Left ventricle myocardium inferior (tissue), 1 donor: ENCODE data around the gene TTPAL. TPM values are rescaled to one million over a fixed set of nuclear protein-coding genes. Genes with fewer than 3 reads are reported as not detected.
"Not testable (repeated sequence)": the region's sequence is repeated elsewhere in the genome, so short reads cannot be mapped to it uniquely, and the experiment has no call there.

Experiments
- DNase-seq: peaks from one replicate; pipeline ENCODE4 v3.0.0-alpha.2; 2020
- H3K27ac ChIP-seq: fragments of 200-600 bp; replicated peaks from 2 replicates; pipeline ENCODE4 v1.8.0; 2021
- H3K27me3 ChIP-seq: fragments of 200-600 bp; 2 replicates; pipeline ENCODE4 v1.8.0; 2021; ENCODE audit warnings: low read depth
- H3K36me3 ChIP-seq: fragments of 200-600 bp; 2 replicates; pipeline ENCODE4 v1.8.0; 2021
- H3K4me1 ChIP-seq: fragments of 200-600 bp; 2 replicates; pipeline ENCODE4 v1.8.0; 2021
- H3K4me3 ChIP-seq: fragments of 200-600 bp; 2 replicates; pipeline ENCODE4 v1.8.0; 2021; ENCODE audit warnings: mild to moderate bottlenecking, moderate library complexity
- H3K9me3 ChIP-seq: fragments of 200-600 bp; replicated peaks from 2 replicates; pipeline ENCODE4 v1.8.0; 2021
- intact Hi-C: fragments of 100-400 bp; cut with micrococcal nuclease; formaldehyde crosslinking; loops from one replicate; pipeline ENCODE4 v1.11.0; 2022
- total RNA-seq: library from RNA; stranded (reverse); fragmentation: NEBNext Ultra II Directional; extraction: Animal tissue kit (Norgen Biotek cat#: 25700); gene quantifications from one replicate; pipeline ENCODE4 v1.2.1, GENCODE V29; 2021
- TF ChIP-seq, protein P1 (sequence below): fragments of 200-600 bp; IDR thresholded peaks from 2 replicates; pipeline ENCODE4 v1.8.0; 2021; ENCODE audit warnings: antibody characterized with exemption, mild to moderate bottlenecking, borderline replicate concordance
- donor health status: DM: no; HTN: yes; CAD: no; lungs with severe emphysema.

Gene TTPAL
- total RNA-seq, 1 donor from 2014 or later: 4.5 TPM

DNA sequence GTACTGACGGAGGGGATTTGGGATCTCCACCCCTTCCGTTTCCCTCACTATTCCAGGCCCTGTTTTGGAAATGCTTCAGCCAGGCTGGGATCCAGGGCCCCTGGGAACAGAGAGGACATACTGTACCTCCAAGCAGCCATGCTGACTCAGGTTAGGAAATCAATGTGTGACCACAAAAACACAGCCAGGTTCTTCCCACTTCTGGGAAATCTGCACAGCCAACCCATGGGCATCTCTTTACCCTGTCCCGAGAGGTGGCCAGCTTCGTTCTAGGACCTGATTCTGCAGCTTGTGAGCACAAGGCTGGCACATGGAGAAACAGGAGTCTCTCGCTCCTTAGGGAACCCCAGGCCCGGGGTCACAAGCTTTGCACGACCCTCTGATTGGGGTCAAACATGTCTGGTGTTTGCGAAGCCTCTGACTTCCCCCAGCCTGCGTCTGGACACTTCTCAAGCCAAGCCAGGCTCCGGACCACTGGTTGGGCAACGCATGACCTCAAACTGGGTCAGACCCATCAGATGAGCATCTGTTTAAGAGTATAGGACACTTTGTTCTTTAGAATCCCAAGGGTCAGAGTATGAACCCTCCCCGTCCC lies 8.3 kb upstream of the TTPAL start:
- intact Hi-C loops: no loop called here

DNA sequence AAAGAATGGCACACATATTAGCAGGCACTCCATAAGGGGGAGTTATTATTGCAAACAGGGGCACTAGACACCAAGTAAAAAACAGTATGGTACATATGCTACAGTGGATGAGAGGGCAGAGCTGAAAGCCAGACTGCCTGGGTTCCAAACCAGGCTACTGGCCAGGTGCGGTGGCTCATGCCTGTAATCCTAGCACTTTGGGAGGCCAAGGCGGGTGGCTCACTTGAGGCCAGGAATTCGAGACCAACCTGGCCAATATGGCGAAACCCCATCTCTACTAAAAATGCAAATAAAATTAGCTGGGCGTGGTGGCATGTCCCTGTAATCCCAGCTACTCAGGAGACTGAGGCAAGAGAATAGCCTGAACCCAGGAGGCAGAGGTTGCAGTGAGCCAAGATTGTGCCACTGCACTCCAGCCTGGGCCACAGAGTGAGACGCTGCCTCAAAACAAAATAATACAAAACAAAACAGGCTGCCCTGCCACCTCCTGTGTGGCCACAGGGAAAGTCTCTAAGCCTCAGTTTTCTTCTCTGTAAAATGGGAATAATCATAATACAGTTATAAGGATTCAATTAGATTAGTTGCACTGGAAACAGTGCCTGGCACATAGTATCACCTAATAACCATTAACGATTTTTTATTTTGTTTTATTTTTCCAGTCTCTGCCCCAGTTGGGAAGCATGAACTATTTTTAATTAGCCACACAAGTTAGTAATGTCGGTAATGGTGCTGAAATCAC lies 7.5 kb upstream of the TTPAL start:
- intact Hi-C loops: no loop called here
- no peaks in the 10 kb centered on the region for H3K9me3 ChIP-seq
- H3K4me3 ChIP-seq: no peak overlapping the region
- TF ChIP-seq, protein P1, sequence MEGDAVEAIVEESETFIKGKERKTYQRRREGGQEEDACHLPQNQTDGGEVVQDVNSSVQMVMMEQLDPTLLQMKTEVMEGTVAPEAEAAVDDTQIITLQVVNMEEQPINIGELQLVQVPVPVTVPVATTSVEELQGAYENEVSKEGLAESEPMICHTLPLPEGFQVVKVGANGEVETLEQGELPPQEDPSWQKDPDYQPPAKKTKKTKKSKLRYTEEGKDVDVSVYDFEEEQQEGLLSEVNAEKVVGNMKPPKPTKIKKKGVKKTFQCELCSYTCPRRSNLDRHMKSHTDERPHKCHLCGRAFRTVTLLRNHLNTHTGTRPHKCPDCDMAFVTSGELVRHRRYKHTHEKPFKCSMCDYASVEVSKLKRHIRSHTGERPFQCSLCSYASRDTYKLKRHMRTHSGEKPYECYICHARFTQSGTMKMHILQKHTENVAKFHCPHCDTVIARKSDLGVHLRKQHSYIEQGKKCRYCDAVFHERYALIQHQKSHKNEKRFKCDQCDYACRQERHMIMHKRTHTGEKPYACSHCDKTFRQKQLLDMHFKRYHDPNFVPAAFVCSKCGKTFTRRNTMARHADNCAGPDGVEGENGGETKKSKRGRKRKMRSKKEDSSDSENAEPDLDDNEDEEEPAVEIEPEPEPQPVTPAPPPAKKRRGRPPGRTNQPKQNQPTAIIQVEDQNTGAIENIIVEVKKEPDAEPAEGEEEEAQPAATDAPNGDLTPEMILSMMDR: no peak
- H3K4me1 ChIP-seq: peaks cover 12% of the 10 kb centered on the region
- H3K36me3 ChIP-seq: no peaks in the 10 kb centered on the region
- no peak for DNase-seq
- H3K27ac ChIP-seq: peak overlapping the region; percentile 61
- H3K27me3 ChIP-seq: no peaks in the 10 kb centered on the region

More for the DNA sequence above, 8.3 kb upstream of the TTPAL start:
- no peaks in the 10 kb centered on the region for H3K27me3 ChIP-seq
- H3K4me3 ChIP-seq: no peak overlapping the region
- peak; percentile 40 for DNase-seq
- TF ChIP-seq, protein P1: no peak
- peak overlapping the region; percentile 61 for H3K27ac ChIP-seq
- no peaks in the 10 kb centered on the region for H3K36me3 ChIP-seq
- no peaks in the 10 kb centered on the region for H3K9me3 ChIP-seq
- peaks cover 12% of the 10 kb centered on the region for H3K4me1 ChIP-seq

DNA sequence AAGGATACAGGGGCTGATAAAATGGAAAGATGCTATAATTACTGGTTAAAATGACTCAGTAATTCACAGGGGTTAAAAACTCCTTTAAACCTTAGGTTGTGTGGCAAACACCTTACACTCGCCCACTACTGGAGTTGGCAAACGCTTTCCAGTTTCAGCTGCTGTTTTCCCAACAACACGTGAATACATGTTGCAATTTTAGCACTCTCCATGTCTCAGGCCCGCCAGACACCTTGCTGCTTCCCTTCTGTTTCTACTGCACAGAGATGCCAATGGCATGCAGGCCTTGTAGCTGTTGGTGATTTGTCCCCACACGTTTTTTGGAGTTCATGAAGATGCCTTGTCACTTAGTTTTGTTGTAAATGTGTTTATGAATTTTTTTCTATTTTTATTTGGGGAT lies 5.3 kb upstream of the TTPAL start:
- Histone ChIP-seq H3K36me3 (no peaks in the 10 kb centered on the region), H3K9me3 (no peaks in the 10 kb centered on the region), H3K4me3 (no peak overlapping the region), H3K4me1 (peaks cover 16% of the 10 kb centered on the region), H3K27me3 (no peaks in the 10 kb centered on the region), H3K27ac (no peak overlapping the region)
- TF ChIP-seq, protein P1: no peak
- intact Hi-C loops: no loop called here
- DNase-seq: no peak

DNA sequence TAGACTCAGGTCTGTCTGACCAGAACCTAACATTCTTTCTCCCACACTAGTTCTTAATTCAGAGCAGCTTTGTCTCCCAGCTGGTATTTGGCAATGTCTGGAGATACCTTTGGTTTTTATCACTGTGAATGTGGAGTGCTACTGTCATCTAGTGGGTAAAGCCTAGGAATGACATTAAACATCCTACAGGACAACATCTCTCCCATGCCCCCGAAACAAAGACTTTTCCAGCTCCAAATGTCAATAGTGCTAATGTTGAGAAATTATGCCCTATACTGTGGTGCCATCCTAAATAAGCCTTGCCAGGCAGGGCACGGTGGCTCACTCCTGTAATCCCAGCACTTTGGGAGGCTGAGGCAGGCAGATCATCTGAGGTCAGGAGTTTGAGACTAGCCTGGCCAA lies 4.2 kb upstream of the TTPAL start:
- Histone ChIP-seq H3K36me3 (no peaks in the 10 kb centered on the region), H3K4me3 (no peak overlapping the region), H3K4me1 (peaks cover 28% of the 10 kb centered on the region), H3K27me3 (no peaks in the 10 kb centered on the region), H3K27ac (no peak overlapping the region), H3K9me3 (no peaks in the 10 kb centered on the region)
- no peak for DNase-seq
- TF ChIP-seq, protein P1: peak; percentile 57
- intact Hi-C loops: no loop called here

DNA sequence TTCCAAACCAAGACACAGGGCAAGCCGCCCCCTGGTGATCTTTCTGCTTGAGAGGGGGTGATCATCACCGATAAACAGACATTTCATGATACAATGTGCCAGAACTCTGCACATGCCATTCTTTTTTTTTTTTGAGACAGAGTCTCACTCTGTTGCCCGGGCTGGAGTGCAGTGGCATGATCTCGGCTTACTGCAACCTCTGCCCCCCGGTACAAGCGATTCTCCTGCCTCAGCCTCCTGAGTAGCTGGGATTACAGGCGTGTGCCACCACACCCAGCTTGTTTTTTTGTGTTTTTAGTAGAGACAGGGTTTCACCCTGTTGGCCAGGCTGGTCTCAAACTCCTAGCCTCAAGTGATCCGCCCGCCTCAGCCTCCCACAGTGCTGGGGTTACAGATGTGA lies 3.4 kb upstream of the TTPAL start:
- intact Hi-C loops, H3K36me3 ChIP-seq, DNase-seq, H3K27me3 ChIP-seq, H3K4me3 ChIP-seq, H3K9me3 ChIP-seq, H3K27ac ChIP-seq: not testable (repeated sequence)
- peaks cover 30% of the 10 kb centered on the region for H3K4me1 ChIP-seq

DNA sequence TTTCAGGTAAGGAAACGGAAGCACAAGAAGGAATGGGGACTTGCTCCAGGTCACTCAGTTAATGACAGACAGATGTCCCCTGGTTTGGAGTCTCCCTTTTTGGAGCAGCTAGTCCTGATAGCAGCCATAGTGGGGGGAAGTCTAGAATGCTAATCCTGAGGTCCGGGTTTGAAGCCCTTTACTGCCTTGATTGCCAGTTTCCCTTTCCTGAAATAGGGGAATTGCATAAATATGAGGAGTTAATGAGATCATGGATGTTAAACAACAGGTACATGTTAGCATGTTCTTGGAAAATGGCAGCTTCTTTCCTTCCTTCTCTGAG lies 341 bp upstream of the TTPAL start:
- TF ChIP-seq, protein P1: no peak
- H3K27ac ChIP-seq: peak overlapping the region; percentile 94
- H3K36me3 ChIP-seq: peaks cover 8% of the 10 kb centered on the region
- intact Hi-C loops: no loop called here
- no peaks in the 10 kb centered on the region for H3K9me3 ChIP-seq
- H3K4me3 ChIP-seq: peak overlapping the region; percentile 86
- peaks cover 21% of the 10 kb centered on the region for H3K4me1 ChIP-seq
- H3K27me3 ChIP-seq: no peaks in the 10 kb centered on the region
- no peak for DNase-seq
